Measurements from ENCODE around the gene LAMB1.

DNA sequence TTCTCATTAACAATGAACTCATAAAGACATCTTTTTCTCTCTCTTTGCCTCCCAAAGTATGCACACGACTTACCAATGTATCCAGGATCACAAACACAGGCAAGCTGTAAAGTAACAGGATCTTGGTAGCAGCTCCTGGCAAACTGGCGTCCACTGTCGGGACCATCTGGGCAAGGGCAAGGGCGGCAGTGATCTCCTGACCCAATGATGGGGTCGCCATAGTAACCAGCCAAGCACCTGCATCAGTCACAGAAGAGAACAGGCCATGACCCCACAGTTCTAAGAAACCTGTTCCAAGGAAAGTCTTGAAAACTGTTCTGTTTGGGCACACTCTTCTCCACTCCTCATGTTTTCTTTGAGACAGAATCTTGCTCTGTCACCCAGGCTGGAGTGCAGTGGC is 47.6 kb downstream of the LAMB1 start:
- TF ChIP-seq, protein P1, sequence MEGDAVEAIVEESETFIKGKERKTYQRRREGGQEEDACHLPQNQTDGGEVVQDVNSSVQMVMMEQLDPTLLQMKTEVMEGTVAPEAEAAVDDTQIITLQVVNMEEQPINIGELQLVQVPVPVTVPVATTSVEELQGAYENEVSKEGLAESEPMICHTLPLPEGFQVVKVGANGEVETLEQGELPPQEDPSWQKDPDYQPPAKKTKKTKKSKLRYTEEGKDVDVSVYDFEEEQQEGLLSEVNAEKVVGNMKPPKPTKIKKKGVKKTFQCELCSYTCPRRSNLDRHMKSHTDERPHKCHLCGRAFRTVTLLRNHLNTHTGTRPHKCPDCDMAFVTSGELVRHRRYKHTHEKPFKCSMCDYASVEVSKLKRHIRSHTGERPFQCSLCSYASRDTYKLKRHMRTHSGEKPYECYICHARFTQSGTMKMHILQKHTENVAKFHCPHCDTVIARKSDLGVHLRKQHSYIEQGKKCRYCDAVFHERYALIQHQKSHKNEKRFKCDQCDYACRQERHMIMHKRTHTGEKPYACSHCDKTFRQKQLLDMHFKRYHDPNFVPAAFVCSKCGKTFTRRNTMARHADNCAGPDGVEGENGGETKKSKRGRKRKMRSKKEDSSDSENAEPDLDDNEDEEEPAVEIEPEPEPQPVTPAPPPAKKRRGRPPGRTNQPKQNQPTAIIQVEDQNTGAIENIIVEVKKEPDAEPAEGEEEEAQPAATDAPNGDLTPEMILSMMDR (IDR thresholded peaks at IDR 0.05), result no peak
- TF ChIP-seq POLR2A (IDR thresholded peaks at IDR 0.05), result no peak

Measured in lower leg skin (tissue), 3 donors.